Measurements from ENCODE around the gene TRAK2.
A peak's percentile ranks its signal among the peaks of the same experiment; 100 is the strongest.
"Not testable (repeated sequence)": the region's sequence is repeated elsewhere in the genome, so short reads cannot be mapped to it uniquely, and the experiment has no call there.

The TRAK2 gene

GRCh38 chr2:201452058-201452921 is 1.0 kb upstream of the TRAK2 start:
- DNase-seq (ENCODE audit: low read depth) = no peak

GRCh38 chr2:201450954-201451291 is 335 bp downstream of the TRAK2 start:
- no peak for DNase-seq (ENCODE audit: low read depth)

GRCh38 chr2:201448701-201449100 is 2.6 kb downstream of the TRAK2 start:
- DNase-seq (ENCODE audit: low read depth) = peak; percentile 25

GRCh38 chr2:201448061-201448460 is 3.2 kb downstream of the TRAK2 start:
- no peak for DNase-seq (ENCODE audit: low read depth)

GRCh38 chr2:201447086-201447485 is 4.2 kb downstream of the TRAK2 start:
- no peak for DNase-seq (ENCODE audit: low read depth)

GRCh38 chr2:201444746-201445465 is 6.4 kb downstream of the TRAK2 start:
- no peak for DNase-seq (ENCODE audit: low read depth)

GRCh38 chr2:201441409-201441808 is 9.8 kb downstream of the TRAK2 start:
- no peak for DNase-seq (ENCODE audit: low read depth)

GRCh38 chr2:201440182-201440581 is 11.1 kb downstream of the TRAK2 start:
- no peak for DNase-seq (ENCODE audit: low read depth)

- DNase-seq (ENCODE audit: low read depth) = not testable (repeated sequence)
These were observed 11.8 kb downstream of the TRAK2 start for GRCh38 chr2:201439336-201439922.

GRCh38 chr2:201436141-201436540 is 15.1 kb downstream of the TRAK2 start:
- DNase-seq (ENCODE audit: low read depth) = no peak

GRCh38 chr2:201433394-201433995 is 17.8 kb downstream of the TRAK2 start:
- DNase-seq (ENCODE audit: low read depth) = no peak

- no peak for DNase-seq (ENCODE audit: low read depth)
These were observed 18.5 kb downstream of the TRAK2 start for GRCh38 chr2:201432621-201433393.

GRCh38 chr2:201432038-201432620 is 19.1 kb downstream of the TRAK2 start:
- DNase-seq (ENCODE audit: low read depth) = no peak

- DNase-seq (ENCODE audit: low read depth) = no peak
These were observed 20.4 kb downstream of the TRAK2 start for GRCh38 chr2:201430839-201431238.

GRCh38 chr2:201430322-201430721 is 20.9 kb downstream of the TRAK2 start:
- DNase-seq (ENCODE audit: low read depth) = not testable (repeated sequence)

GRCh38 chr2:201429835-201430234 is 21.4 kb downstream of the TRAK2 start:
- DNase-seq (ENCODE audit: low read depth) = not testable (repeated sequence)

GRCh38 chr2:201428366-201428765 is 22.9 kb downstream of the TRAK2 start:
- DNase-seq (ENCODE audit: low read depth) = not testable (repeated sequence)

GRCh38 chr2:201425952-201426351 is 25.3 kb downstream of the TRAK2 start:
- DNase-seq (ENCODE audit: low read depth) = no peak

GRCh38 chr2:201420442-201421113 is 30.7 kb downstream of the TRAK2 start:
- DNase-seq (ENCODE audit: low read depth) = no peak

GRCh38 chr2:201419986-201420385 is 31.3 kb downstream of the TRAK2 start:
- no peak for DNase-seq (ENCODE audit: low read depth)

Data from T follicular helper cell (primary cell).